Liver (tissue), 9 donors: Measurements from ENCODE around the gene ANKRD28. TPM values are rescaled to one million over a fixed set of nuclear protein-coding genes. Genes with fewer than 3 reads are reported as not detected.

Experiments used
- DNase-seq: peaks from one replicate; pipeline ENCODE4 v3.0.0-alpha.2; 2017; ENCODE audit warnings: low spot score
- H3K27ac ChIP-seq, 2 donors: one replicate each; pipeline ENCODE4 v1.7.0; 2013; ENCODE audit warnings: inconsistent platforms in 2 of 2, low read length in 2 of 2, control low read depth in 1 of 2, low read depth in 1 of 2, mild to moderate bottlenecking in 1 of 2
- H3K27me3 ChIP-seq, 4 donors: one replicate each; pipeline versions ENCODE4 v1.6.1 to v1.7.0; 2013; ENCODE audit warnings: low read length in 3 of 4, inconsistent platforms in 1 of 4, mild to moderate bottlenecking in 1 of 4, moderate library complexity in 1 of 4; ENCODE audit not compliant: control insufficient read depth in 4 of 4, insufficient read depth in 4 of 4
- H3K36me3 ChIP-seq, 4 donors: one replicate each; pipeline versions ENCODE4 v1.6.1 to v1.7.0; 2013; ENCODE audit warnings: low read length in 3 of 4, mild to moderate bottlenecking in 3 of 4, low read depth in 1 of 4, moderate library complexity in 1 of 4; ENCODE audit not compliant: control insufficient read depth in 4 of 4, insufficient read depth in 3 of 4
- H3K4me1 ChIP-seq, 4 donors: one replicate each; pipeline versions ENCODE4 v1.6.1 to v1.7.0; 2013; ENCODE audit warnings: low read length in 3 of 4, mild to moderate bottlenecking in 3 of 4, moderate library complexity in 1 of 4; ENCODE audit not compliant: control insufficient read depth in 4 of 4, insufficient read depth in 4 of 4
- H3K4me3 ChIP-seq, 3 donors: one replicate each; pipeline versions ENCODE4 v1.6.1 to v1.7.0; 2013; ENCODE audit warnings: low read length in 3 of 3, control low read depth in 1 of 3, low read depth in 1 of 3, mild to moderate bottlenecking in 1 of 3
- H3K9ac ChIP-seq, 2 donors: one replicate each; pipeline ENCODE4 v1.7.0; 2013; ENCODE audit warnings: low read length in 2 of 2, mild to moderate bottlenecking in 2 of 2, moderate library complexity in 2 of 2, control low read depth in 1 of 2, low read depth in 1 of 2
- H3K9me3 ChIP-seq, 4 donors: one replicate each; pipeline versions ENCODE4 v1.6.1 to v1.7.0; 2013; ENCODE audit warnings: low read length in 3 of 4; ENCODE audit not compliant: control insufficient read depth in 4 of 4
- EGR1 ChIP-seq, 2 donors: IDR thresholded peaks; 2 replicates each; pipeline ENCODE4 v1.6.1; 2016 to 2018; ENCODE audit warnings: antibody characterized with exemption in 2 of 2, low read depth in 2 of 2
- FOXA1 ChIP-seq: IDR thresholded peaks from 2 replicates; pipeline ENCODE4 v1.6.1; 2016; ENCODE audit warnings: antibody characterized with exemption
- FOXA2 ChIP-seq: IDR thresholded peaks from 2 replicates; pipeline ENCODE4 v1.6.1; 2016; ENCODE audit warnings: antibody characterized with exemption
- GABPA ChIP-seq, 2 donors: IDR thresholded peaks in 1 of 2; conservative IDR thresholded peaks in 1 of 2; 2 replicates each; pipeline ENCODE4 v1.6.1; 2016; ENCODE audit warnings: antibody characterized with exemption in 2 of 2, mild to moderate bottlenecking in 1 of 2, moderate library complexity in 1 of 2
- HNF4A ChIP-seq, 2 donors: conservative IDR thresholded peaks; 2 replicates each; pipeline ENCODE4 v1.6.1; 2016; ENCODE audit warnings: antibody characterized with exemption in 2 of 2, mild to moderate bottlenecking in 2 of 2
- HNF4G ChIP-seq: IDR thresholded peaks from 2 replicates; pipeline ENCODE4 v1.6.1; 2016; ENCODE audit warnings: antibody characterized with exemption
- JUND ChIP-seq, 2 donors: IDR thresholded peaks; 2 replicates each; pipeline ENCODE4 v1.6.1; 2016; ENCODE audit warnings: antibody characterized with exemption in 2 of 2
- NR2F2 ChIP-seq: IDR thresholded peaks from 2 replicates; pipeline ENCODE4 v1.6.1; 2016; ENCODE audit warnings: antibody characterized with exemption
- RAD21 ChIP-seq, 2 donors: IDR thresholded peaks; 2 replicates each; pipeline ENCODE4 v1.6.1; 2016; ENCODE audit warnings: antibody characterized with exemption in 2 of 2, mild to moderate bottlenecking in 2 of 2
- RXRA ChIP-seq, 2 donors: IDR thresholded peaks; 2 replicates each; pipeline ENCODE4 v1.6.1; 2017 to 2018; ENCODE audit warnings: antibody characterized with exemption in 2 of 2, mild to moderate bottlenecking in 1 of 2
- SP1 ChIP-seq: IDR thresholded peaks from 2 replicates; pipeline ENCODE4 v1.6.1; 2018; ENCODE audit warnings: antibody characterized with exemption, mild to moderate bottlenecking
- TAF1 ChIP-seq: conservative IDR thresholded peaks from 2 replicates; pipeline ENCODE4 v1.6.1; 2016; ENCODE audit warnings: antibody characterized with exemption, mild to moderate bottlenecking
- YY1 ChIP-seq: IDR thresholded peaks from 2 replicates; pipeline ENCODE4 v1.6.1; 2016; ENCODE audit warnings: antibody characterized with exemption, mild to moderate bottlenecking
- WGBS: extraction: QIAGEN DNeasy Blood & Tissue Kit; methylation state at CpG from one replicate; pipeline ENCODE4 v1.1.7; 2013; 5-methylcytosine and 5-hydroxymethylcytosine counted together
- polyA plus RNA-seq, 2 donors: library from polyadenylated mRNA; stranded (reverse) in 1 of 2; unstranded in 1 of 2; fragments of 200-250 nt in 1 of 2; fragments of >200 nt in 1 of 2; fragmentation: Nextera tagmentation in 1 of 2; extraction: Ambion mirVana in 1 of 2; gene quantifications; one replicate each; pipeline versions ENCODE4 v1.2.1 to v1.2.3, GENCODE V29; 2013 to 2015
- total RNA-seq, 2 donors: library from RNA; depleted of rRNA; stranded (reverse); fragments of >200 nt; gene quantifications; one replicate each; pipeline ENCODE4 v1.2.3, GENCODE V29; 2014
- TF ChIP-seq, protein P1 (sequence below): IDR thresholded peaks from 2 replicates; pipeline ENCODE4 v1.6.1; 2016; ENCODE audit warnings: antibody characterized with exemption
- TF ChIP-seq, protein P2 (sequence below): IDR thresholded peaks from 2 replicates; pipeline ENCODE4 v1.6.1; 2016; ENCODE audit warnings: antibody characterized with exemption, mild to moderate bottlenecking
- TF ChIP-seq, protein P3 (sequence below): IDR thresholded peaks from 2 replicates; pipeline ENCODE4 v1.6.1; 2016; ENCODE audit warnings: antibody characterized with exemption
- TF ChIP-seq, protein P4 (sequence below): fragments of 150-350 bp; IDR thresholded peaks from 2 replicates; pipeline ENCODE4 v1.5.1; 2017; ENCODE audit warnings: improper control_type of control experiment, low read depth, low read length; ENCODE audit not compliant: missing input control
- TF ChIP-seq, protein P5 (sequence below): IDR thresholded peaks from 2 replicates; pipeline ENCODE4 v1.6.1; 2016; ENCODE audit warnings: antibody characterized with exemption
- donor health status: healthy.
- donor health status: healthy.
- donor health status: healthy.
- donor health status: healthy.
- donor health status: healthy.

The ANKRD28 gene
- total and polyA plus RNA-seq, 4 donors = 9.2 to 39.1 (median 16.8) TPM

DNA sequence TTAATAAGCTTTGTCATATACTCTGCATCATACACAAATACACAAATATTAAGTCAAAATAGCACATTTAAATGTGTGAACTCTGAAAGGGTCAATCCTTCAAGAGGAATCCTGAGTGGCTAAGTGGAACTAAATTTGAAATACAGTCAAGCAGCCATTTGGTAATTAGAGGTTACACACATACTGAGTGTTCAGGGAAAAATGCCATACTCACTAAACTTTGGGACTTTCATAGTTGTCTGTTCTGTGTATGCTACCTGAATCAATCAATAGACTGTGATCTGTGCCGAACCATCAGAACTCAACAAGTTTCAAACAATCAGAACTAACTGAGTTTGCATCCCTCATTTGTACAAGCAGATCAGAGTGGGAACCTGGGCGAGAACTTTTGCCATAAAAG is 15.3 kb downstream of the ANKRD28 start:
- H3K9me3 ChIP-seq = no peaks in the 10 kb centered on the region
- TF ChIP-seq HNF4G (no peak), JUND (IDR thresholded peaks at IDR 0.05) (peak in 1 of 2 donors; percentile 21), TAF1 (peak; percentile 35), SP1 (no peak), RAD21 (IDR thresholded peaks at IDR 0.05) (peak in 1 of 2 donors; percentile 29), HNF4A (conservative IDR thresholded peaks at IDR 0.05) (peak; percentile 26 to 33), RXRA (IDR thresholded peaks at IDR 0.05) (peak in 1 of 2 donors; percentile 8), YY1 (peak; percentile 64), FOXA2 (no peak), GABPA (IDR thresholded peaks at IDR 0.05 in 1 of 2, conservative IDR thresholded peaks at IDR 0.05 in 1 of 2) (no peak)
- TF ChIP-seq, protein P1, sequence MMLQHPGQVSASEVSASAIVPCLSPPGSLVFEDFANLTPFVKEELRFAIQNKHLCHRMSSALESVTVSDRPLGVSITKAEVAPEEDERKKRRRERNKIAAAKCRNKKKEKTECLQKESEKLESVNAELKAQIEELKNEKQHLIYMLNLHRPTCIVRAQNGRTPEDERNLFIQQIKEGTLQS = no peak
- peak overlapping the region; percentile 50 to 61 for H3K27ac ChIP-seq
- DNase-seq = no peak
- peak overlapping the region; percentile 34 to 43 for H3K9ac ChIP-seq
- H3K36me3 ChIP-seq = no peaks in the 10 kb centered on the region
- H3K27me3 ChIP-seq = no peaks in the 10 kb centered on the region
- peak overlapping the region in 2 of 3 donors; percentile 30 to 35 for H3K4me3 ChIP-seq
- 40% methylated on average over 2 of the region's 2 CpGs for WGBS
- peaks cover 0 to 15% (median 5%) of the 10 kb centered on the region in 4 donors for H3K4me1 ChIP-seq

DNA sequence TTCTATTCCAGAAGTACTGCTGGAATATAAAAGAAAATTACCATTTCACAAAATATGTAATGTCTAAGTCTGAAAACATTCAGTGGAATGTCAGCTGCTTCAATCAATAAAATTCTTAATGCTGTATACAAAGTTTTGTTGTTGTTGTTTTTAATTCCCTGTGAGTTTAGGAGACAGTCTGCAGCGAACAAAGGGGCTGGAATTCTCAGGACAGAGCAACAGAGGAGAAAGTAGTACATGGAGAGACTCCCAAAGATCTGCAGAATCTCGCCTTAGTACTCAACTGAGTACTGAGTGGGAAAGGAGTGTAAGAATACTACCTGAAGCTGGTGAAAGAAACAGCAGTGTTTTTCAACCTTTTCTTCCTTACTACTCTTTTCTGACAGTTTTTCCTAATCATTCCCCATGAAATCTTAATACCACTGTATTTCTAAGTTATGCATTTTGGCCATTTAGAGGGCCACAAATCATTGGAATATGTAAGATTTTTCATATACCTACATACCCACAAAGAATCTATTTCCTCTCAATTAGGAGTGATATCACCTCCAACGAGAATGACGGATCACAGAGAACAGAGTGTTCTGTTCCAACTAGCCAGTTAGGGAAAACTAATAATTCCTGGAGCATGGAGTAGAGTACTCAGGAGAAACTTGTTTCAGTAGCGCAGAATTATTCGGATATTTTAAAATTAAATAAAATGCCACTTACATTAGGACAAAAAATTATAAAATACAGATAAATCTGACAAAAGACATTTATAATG is 16.0 kb downstream of the ANKRD28 start:
- H3K9me3 ChIP-seq = no peaks in the 10 kb centered on the region
- H3K4me3 ChIP-seq = no peak overlapping the region
- no peaks in the 10 kb centered on the region for H3K27me3 ChIP-seq
- H3K27ac ChIP-seq = peak overlapping the region; percentile 50 to 61
- H3K36me3 ChIP-seq = no peaks in the 10 kb centered on the region
- H3K4me1 ChIP-seq = peaks cover 0 to 15% (median 5%) of the 10 kb centered on the region in 4 donors
- no peak for TF ChIP-seq FOXA1
- TF ChIP-seq, protein P2, sequence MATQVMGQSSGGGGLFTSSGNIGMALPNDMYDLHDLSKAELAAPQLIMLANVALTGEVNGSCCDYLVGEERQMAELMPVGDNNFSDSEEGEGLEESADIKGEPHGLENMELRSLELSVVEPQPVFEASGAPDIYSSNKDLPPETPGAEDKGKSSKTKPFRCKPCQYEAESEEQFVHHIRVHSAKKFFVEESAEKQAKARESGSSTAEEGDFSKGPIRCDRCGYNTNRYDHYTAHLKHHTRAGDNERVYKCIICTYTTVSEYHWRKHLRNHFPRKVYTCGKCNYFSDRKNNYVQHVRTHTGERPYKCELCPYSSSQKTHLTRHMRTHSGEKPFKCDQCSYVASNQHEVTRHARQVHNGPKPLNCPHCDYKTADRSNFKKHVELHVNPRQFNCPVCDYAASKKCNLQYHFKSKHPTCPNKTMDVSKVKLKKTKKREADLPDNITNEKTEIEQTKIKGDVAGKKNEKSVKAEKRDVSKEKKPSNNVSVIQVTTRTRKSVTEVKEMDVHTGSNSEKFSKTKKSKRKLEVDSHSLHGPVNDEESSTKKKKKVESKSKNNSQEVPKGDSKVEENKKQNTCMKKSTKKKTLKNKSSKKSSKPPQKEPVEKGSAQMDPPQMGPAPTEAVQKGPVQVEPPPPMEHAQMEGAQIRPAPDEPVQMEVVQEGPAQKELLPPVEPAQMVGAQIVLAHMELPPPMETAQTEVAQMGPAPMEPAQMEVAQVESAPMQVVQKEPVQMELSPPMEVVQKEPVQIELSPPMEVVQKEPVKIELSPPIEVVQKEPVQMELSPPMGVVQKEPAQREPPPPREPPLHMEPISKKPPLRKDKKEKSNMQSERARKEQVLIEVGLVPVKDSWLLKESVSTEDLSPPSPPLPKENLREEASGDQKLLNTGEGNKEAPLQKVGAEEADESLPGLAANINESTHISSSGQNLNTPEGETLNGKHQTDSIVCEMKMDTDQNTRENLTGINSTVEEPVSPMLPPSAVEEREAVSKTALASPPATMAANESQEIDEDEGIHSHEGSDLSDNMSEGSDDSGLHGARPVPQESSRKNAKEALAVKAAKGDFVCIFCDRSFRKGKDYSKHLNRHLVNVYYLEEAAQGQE = no peak
- no peak for TF ChIP-seq JUND (IDR thresholded peaks at IDR 0.05)
- TF ChIP-seq HNF4G = no peak
- no peak for TF ChIP-seq NR2F2
- no peak for TF ChIP-seq HNF4A (conservative IDR thresholded peaks at IDR 0.05)
- TF ChIP-seq, protein P3, sequence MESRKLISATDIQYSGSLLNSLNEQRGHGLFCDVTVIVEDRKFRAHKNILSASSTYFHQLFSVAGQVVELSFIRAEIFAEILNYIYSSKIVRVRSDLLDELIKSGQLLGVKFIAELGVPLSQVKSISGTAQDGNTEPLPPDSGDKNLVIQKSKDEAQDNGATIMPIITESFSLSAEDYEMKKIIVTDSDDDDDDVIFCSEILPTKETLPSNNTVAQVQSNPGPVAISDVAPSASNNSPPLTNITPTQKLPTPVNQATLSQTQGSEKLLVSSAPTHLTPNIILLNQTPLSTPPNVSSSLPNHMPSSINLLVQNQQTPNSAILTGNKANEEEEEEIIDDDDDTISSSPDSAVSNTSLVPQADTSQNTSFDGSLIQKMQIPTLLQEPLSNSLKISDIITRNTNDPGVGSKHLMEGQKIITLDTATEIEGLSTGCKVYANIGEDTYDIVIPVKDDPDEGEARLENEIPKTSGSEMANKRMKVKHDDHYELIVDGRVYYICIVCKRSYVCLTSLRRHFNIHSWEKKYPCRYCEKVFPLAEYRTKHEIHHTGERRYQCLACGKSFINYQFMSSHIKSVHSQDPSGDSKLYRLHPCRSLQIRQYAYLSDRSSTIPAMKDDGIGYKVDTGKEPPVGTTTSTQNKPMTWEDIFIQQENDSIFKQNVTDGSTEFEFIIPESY = no peak
- no peak for TF ChIP-seq EGR1 (IDR thresholded peaks at IDR 0.05; ENCODE audit: low read depth in 2 of 2)
- TF ChIP-seq RAD21 (IDR thresholded peaks at IDR 0.05) = no peak
- TF ChIP-seq RXRA (IDR thresholded peaks at IDR 0.05) = no peak
- TF ChIP-seq TAF1 = no peak
- TF ChIP-seq SP1 = no peak
- TF ChIP-seq, protein P4, sequence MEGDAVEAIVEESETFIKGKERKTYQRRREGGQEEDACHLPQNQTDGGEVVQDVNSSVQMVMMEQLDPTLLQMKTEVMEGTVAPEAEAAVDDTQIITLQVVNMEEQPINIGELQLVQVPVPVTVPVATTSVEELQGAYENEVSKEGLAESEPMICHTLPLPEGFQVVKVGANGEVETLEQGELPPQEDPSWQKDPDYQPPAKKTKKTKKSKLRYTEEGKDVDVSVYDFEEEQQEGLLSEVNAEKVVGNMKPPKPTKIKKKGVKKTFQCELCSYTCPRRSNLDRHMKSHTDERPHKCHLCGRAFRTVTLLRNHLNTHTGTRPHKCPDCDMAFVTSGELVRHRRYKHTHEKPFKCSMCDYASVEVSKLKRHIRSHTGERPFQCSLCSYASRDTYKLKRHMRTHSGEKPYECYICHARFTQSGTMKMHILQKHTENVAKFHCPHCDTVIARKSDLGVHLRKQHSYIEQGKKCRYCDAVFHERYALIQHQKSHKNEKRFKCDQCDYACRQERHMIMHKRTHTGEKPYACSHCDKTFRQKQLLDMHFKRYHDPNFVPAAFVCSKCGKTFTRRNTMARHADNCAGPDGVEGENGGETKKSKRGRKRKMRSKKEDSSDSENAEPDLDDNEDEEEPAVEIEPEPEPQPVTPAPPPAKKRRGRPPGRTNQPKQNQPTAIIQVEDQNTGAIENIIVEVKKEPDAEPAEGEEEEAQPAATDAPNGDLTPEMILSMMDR = no peak
- TF ChIP-seq, protein P5, sequence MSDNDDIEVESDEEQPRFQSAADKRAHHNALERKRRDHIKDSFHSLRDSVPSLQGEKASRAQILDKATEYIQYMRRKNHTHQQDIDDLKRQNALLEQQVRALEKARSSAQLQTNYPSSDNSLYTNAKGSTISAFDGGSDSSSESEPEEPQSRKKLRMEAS = no peak
- no peak for TF ChIP-seq GABPA (IDR thresholded peaks at IDR 0.05 in 1 of 2, conservative IDR thresholded peaks at IDR 0.05 in 1 of 2)
- TF ChIP-seq, protein P1 = no peak
- no peak for TF ChIP-seq FOXA2
- TF ChIP-seq YY1 = no peak
- no peak for DNase-seq
- WGBS = 76% methylated on average over 6 of the region's 6 CpGs
- H3K9ac ChIP-seq = peak overlapping the region in 1 of 2 donors; percentile 34
